ENCODE measurements around the gene EPHX1. TPM values are rescaled to one million over a fixed set of nuclear protein-coding genes. Genes with fewer than 3 reads are reported as not detected.

EPHX1 gene
- total and polyA plus RNA-seq, 9 donors, result 17.5 to 43.2 (median 37.9) TPM

Other genes starting within 250 kb of the EPHX1 start
- 59.4 TPM for gene ENAH, start 157.0 kb upstream of the EPHX1 start, total RNA-seq
- gene ENAH, start 157.0 kb upstream of the EPHX1 start, polyA plus RNA-seq (ENCODE audit: insufficient read depth in 1 of 8, insufficient read length in 8 of 8, low replicate concordance in 1 of 8), result 100 to 1,000 TPM in 6 of 8 donors, 10 to 100 TPM in 2; 69.8 to 178 (median 151) TPM
- gene SRP9, start 32.3 kb upstream of the EPHX1 start, total RNA-seq, result 191 TPM
- 100 to 1,000 TPM; 169 to 223 (median 189) TPM for gene SRP9, start 32.3 kb upstream of the EPHX1 start, polyA plus RNA-seq (ENCODE audit: insufficient read depth in 1 of 8, insufficient read length in 8 of 8, low replicate concordance in 1 of 8)
- 15.6 TPM for gene TMEM63A, start 72.3 kb downstream of the EPHX1 start, total RNA-seq
- 10 to 100 TPM; 14.3 to 31.9 (median 21.6) TPM for gene TMEM63A, start 72.3 kb downstream of the EPHX1 start, polyA plus RNA-seq (ENCODE audit: insufficient read depth in 1 of 8, insufficient read length in 8 of 8, low replicate concordance in 1 of 8)
- gene LEFTY1, start 79.0 kb downstream of the EPHX1 start, total RNA-seq, result 0.44 TPM
- gene LEFTY1, start 79.0 kb downstream of the EPHX1 start, polyA plus RNA-seq (ENCODE audit: insufficient read depth in 1 of 8, insufficient read length in 8 of 8, low replicate concordance in 1 of 8), result under 1 TPM; 0.39 to 0.91 (median 0.62) TPM
- 21.8 TPM for gene PYCR2, start 114.1 kb downstream of the EPHX1 start, total RNA-seq
- gene PYCR2, start 114.1 kb downstream of the EPHX1 start, polyA plus RNA-seq (ENCODE audit: insufficient read depth in 1 of 8, insufficient read length in 8 of 8, low replicate concordance in 1 of 8), result 10 to 100 TPM; 34.2 to 37.0 (median 35.0) TPM
- gene LEFTY2, start 131.1 kb downstream of the EPHX1 start, total RNA-seq, result 2.7 TPM
- gene LEFTY2, start 131.1 kb downstream of the EPHX1 start, polyA plus RNA-seq (ENCODE audit: insufficient read depth in 1 of 8, insufficient read length in 8 of 8, low replicate concordance in 1 of 8), result 1 to 10 TPM; 2.1 to 6.6 (median 4.0) TPM
- 13.8 TPM for gene SDE2, start 189.2 kb downstream of the EPHX1 start, total RNA-seq
- 10 to 100 TPM; 10.8 to 16.1 (median 13.7) TPM for gene SDE2, start 189.2 kb downstream of the EPHX1 start, polyA plus RNA-seq (ENCODE audit: insufficient read depth in 1 of 8, insufficient read length in 8 of 8, low replicate concordance in 1 of 8)